ENCODE data around the gene TBRG4.

- no peak for TF ChIP-seq CTCF (IDR thresholded peaks at IDR 0.05; ENCODE audit: low read depth, low read length, poor library complexity, severe bottlenecking)
- TF ChIP-seq EZH2phosphoT487 (IDR thresholded peaks at IDR 0.05; ENCODE audit: borderline replicate concordance, low read length), result no peak
These were observed 55.8 kb downstream of the TBRG4 start for GRCh38 chr7:45055594-45056219.
